Liver (tissue), 3 donors: Measurements from ENCODE around the gene NKAIN1.

ENCODE experiments used
- CTCF ChIP-seq: fragments of 150-350 bp; IDR thresholded peaks from 2 replicates; pipeline ENCODE4 v1.5.1; 2017; ENCODE audit warnings: improper control_type of control experiment, low read depth, low read length; ENCODE audit not compliant: missing input control
- FOXA1 ChIP-seq: IDR thresholded peaks from 2 replicates; pipeline ENCODE4 v1.6.1; 2016; ENCODE audit warnings: antibody characterized with exemption
- JUND ChIP-seq, 2 donors: IDR thresholded peaks; 2 replicates each; pipeline ENCODE4 v1.6.1; 2016; ENCODE audit warnings: antibody characterized with exemption in 2 of 2
- RXRA ChIP-seq, 2 donors: IDR thresholded peaks; 2 replicates each; pipeline ENCODE4 v1.6.1; 2017 to 2018; ENCODE audit warnings: antibody characterized with exemption in 2 of 2, mild to moderate bottlenecking in 1 of 2
- SP1 ChIP-seq: IDR thresholded peaks from 2 replicates; pipeline ENCODE4 v1.6.1; 2018; ENCODE audit warnings: antibody characterized with exemption, mild to moderate bottlenecking
- TAF1 ChIP-seq: conservative IDR thresholded peaks from 2 replicates; pipeline ENCODE4 v1.6.1; 2016; ENCODE audit warnings: antibody characterized with exemption, mild to moderate bottlenecking
- YY1 ChIP-seq: IDR thresholded peaks from 2 replicates; pipeline ENCODE4 v1.6.1; 2016; ENCODE audit warnings: antibody characterized with exemption, mild to moderate bottlenecking
- donor health status: healthy.
- donor health status: healthy.

GRCh38 chr1:31228986-31229385 lies 10.7 kb downstream of the NKAIN1 start:
- TF ChIP-seq CTCF, result no peak
- TF ChIP-seq SP1, result no peak
- TF ChIP-seq RXRA (IDR thresholded peaks at IDR 0.05), result no peak
- no peak for TF ChIP-seq YY1
- TF ChIP-seq JUND (IDR thresholded peaks at IDR 0.05), result no peak
- no peak for TF ChIP-seq FOXA1
- no peak for TF ChIP-seq TAF1
